T-helper 2 cell treated with Interferon-gamma antibody and Interleukin-4, amounts not matched to agents 5 μg/mL and 100 μg/mL, for 36 hours (primary cell): ENCODE data around the gene FREY1.

Source experiments
- DNase-seq: peaks from one replicate; pipeline ENCODE4 v3.0.0; 2021; ENCODE audit warnings: low spot score
- H3K27ac Mint-ChIP-seq: one replicate; pipeline ENCODE4 v1.8.0; 2021; ENCODE audit warnings: mild to moderate bottlenecking, mixed read lengths
- H3K27me3 Mint-ChIP-seq: one replicate; pipeline ENCODE4 v1.8.0; 2021; ENCODE audit warnings: low read depth, mixed read lengths
- H3K36me3 Mint-ChIP-seq: one replicate; pipeline ENCODE4 v1.8.0; 2021; ENCODE audit warnings: low read depth, mixed read lengths
- H3K4me1 Mint-ChIP-seq: one replicate; pipeline ENCODE4 v1.8.0; 2021; ENCODE audit warnings: low read depth, mixed read lengths
- H3K4me3 Mint-ChIP-seq: one replicate; pipeline ENCODE4 v1.8.0; 2022; ENCODE audit warnings: mild to moderate bottlenecking, moderate library complexity, mixed read lengths
- H3K9me3 Mint-ChIP-seq: one replicate; pipeline ENCODE4 v1.8.0; 2021; ENCODE audit warnings: mixed read lengths

The FREY1 gene

GRCh38 chr11:45924927-45925326 is 17.9 kb upstream of the FREY1 start:
- no peak overlapping the region for H3K27ac Mint-ChIP-seq
- no peaks in the 10 kb centered on the region for H3K9me3 Mint-ChIP-seq
- H3K4me1 Mint-ChIP-seq = peaks cover 12% of the 10 kb centered on the region
- DNase-seq = no peak
- no peaks in the 10 kb centered on the region for H3K36me3 Mint-ChIP-seq
- peaks cover 27% of the 10 kb centered on the region for H3K27me3 Mint-ChIP-seq
- H3K4me3 Mint-ChIP-seq = no peak overlapping the region

GRCh38 chr11:45924036-45924915 is 17.2 kb upstream of the FREY1 start:
- peaks cover 27% of the 10 kb centered on the region for H3K27me3 Mint-ChIP-seq
- no peak for DNase-seq
- peak overlapping the region; percentile 46 for H3K4me3 Mint-ChIP-seq
- no peaks in the 10 kb centered on the region for H3K36me3 Mint-ChIP-seq
- no peaks in the 10 kb centered on the region for H3K9me3 Mint-ChIP-seq
- H3K27ac Mint-ChIP-seq = no peak overlapping the region
- H3K4me1 Mint-ChIP-seq = peaks cover 12% of the 10 kb centered on the region

GRCh38 chr11:45922425-45923082 is 15.5 kb upstream of the FREY1 start, which contains the start of gene LARGE2:
TSS of gene LARGE2 (plus strand) at chr11:45922656. CDS start at chr11:45922883, 227 bp downstream.
- Mint-ChIP-seq H3K27ac (peak within 1 kb of the TSS; percentile 45), H3K4me3 (peak within 1 kb of the TSS; percentile 66), H3K9me3 (no peaks in the 10 kb centered on the region), H3K27me3 (peaks cover 27% of the 10 kb centered on the region), H3K4me1 (peaks cover 21% of the 10 kb centered on the region), H3K36me3 (no peaks in the 10 kb centered on the region)
- no peak for DNase-seq

GRCh38 chr11:45921561-45922424 is 14.7 kb upstream of the FREY1 start:
- no peaks in the 10 kb centered on the region for H3K36me3 Mint-ChIP-seq
- H3K4me1 Mint-ChIP-seq = peaks cover 19% of the 10 kb centered on the region
- H3K27me3 Mint-ChIP-seq = peaks cover 27% of the 10 kb centered on the region
- H3K9me3 Mint-ChIP-seq = no peaks in the 10 kb centered on the region
- H3K27ac Mint-ChIP-seq = no peak overlapping the region
- DNase-seq = no peak
- peak overlapping the region; percentile 66 for H3K4me3 Mint-ChIP-seq

- Mint-ChIP-seq H3K4me1 (peaks cover 26% of the 10 kb centered on the region), H3K36me3 (peaks cover 6% of the 10 kb centered on the region), H3K4me3 (peak overlapping the region; percentile 66), H3K27me3 (peaks cover 27% of the 10 kb centered on the region), H3K9me3 (no peaks in the 10 kb centered on the region), H3K27ac (no peak overlapping the region)
- no peak for DNase-seq
These were observed 13.7 kb upstream of the FREY1 start for GRCh38 chr11:45920531-45921477.

- peaks cover 24% of the 10 kb centered on the region for H3K27me3 Mint-ChIP-seq
- peak overlapping the region; percentile 98 for H3K4me3 Mint-ChIP-seq
- DNase-seq = no peak
- peak overlapping the region; percentile 31 for H3K27ac Mint-ChIP-seq
- H3K4me1 Mint-ChIP-seq = peaks cover 26% of the 10 kb centered on the region
- peaks cover 10% of the 10 kb centered on the region for H3K36me3 Mint-ChIP-seq
- no peaks in the 10 kb centered on the region for H3K9me3 Mint-ChIP-seq
These were observed 12.9 kb upstream of the FREY1 start for GRCh38 chr11:45919806-45920530.

GRCh38 chr11:45918962-45919675 is 12.0 kb upstream of the FREY1 start:
- Mint-ChIP-seq H3K36me3 (peaks cover 13% of the 10 kb centered on the region), H3K27me3 (peaks cover 15% of the 10 kb centered on the region), H3K4me3 (peak overlapping the region; percentile 98), H3K27ac (peak overlapping the region; percentile 96), H3K4me1 (peaks cover 26% of the 10 kb centered on the region), H3K9me3 (no peaks in the 10 kb centered on the region)
- no peak for DNase-seq

GRCh38 chr11:45918331-45918941 is 11.4 kb upstream of the FREY1 start:
- peaks cover 15% of the 10 kb centered on the region for H3K36me3 Mint-ChIP-seq
- H3K27me3 Mint-ChIP-seq = peaks cover 10% of the 10 kb centered on the region
- peak overlapping the region; percentile 98 for H3K4me3 Mint-ChIP-seq
- H3K4me1 Mint-ChIP-seq = peaks cover 26% of the 10 kb centered on the region
- no peaks in the 10 kb centered on the region for H3K9me3 Mint-ChIP-seq
- peak overlapping the region; percentile 96 for H3K27ac Mint-ChIP-seq
- peak; percentile 71 for DNase-seq

GRCh38 chr11:45917623-45918330 is 10.7 kb upstream of the FREY1 start, which contains the start of gene PEX16:
TSS of gene PEX16 (minus strand) at chr11:45917877. CDS start at chr11:45917811, 66 bp downstream.
- H3K4me3 Mint-ChIP-seq = peak within 1 kb of the TSS; percentile 98

GRCh38 chr11:45917286-45917622 is 10.2 kb upstream of the FREY1 start:
- Mint-ChIP-seq H3K9me3 (no peaks in the 10 kb centered on the region), H3K4me1 (peaks cover 26% of the 10 kb centered on the region), H3K36me3 (peaks cover 15% of the 10 kb centered on the region), H3K27ac (peak overlapping the region; percentile 96), H3K27me3 (peaks cover 7% of the 10 kb centered on the region), H3K4me3 (peak overlapping the region; percentile 98)
- no peak for DNase-seq

More at GRCh38 chr11:45917623-45918330, 10.7 kb upstream of the FREY1 start, which contains the start of gene PEX16:
- Mint-ChIP-seq H3K9me3 (no peaks in the 10 kb centered on the region), H3K27me3 (peaks cover 7% of the 10 kb centered on the region), H3K27ac (peak within 1 kb of the TSS; percentile 96), H3K36me3 (peaks cover 15% of the 10 kb centered on the region), H3K4me1 (peaks cover 26% of the 10 kb centered on the region)
- peak; percentile 98 for DNase-seq

- H3K36me3 Mint-ChIP-seq = peaks cover 24% of the 10 kb centered on the region
- no peaks in the 10 kb centered on the region for H3K27me3 Mint-ChIP-seq
- H3K4me3 Mint-ChIP-seq = peak overlapping the region; percentile 9
- peaks cover 24% of the 10 kb centered on the region for H3K4me1 Mint-ChIP-seq
- H3K9me3 Mint-ChIP-seq = no peaks in the 10 kb centered on the region
- DNase-seq = no peak
- H3K27ac Mint-ChIP-seq = no peak overlapping the region
These were observed 8.4 kb upstream of the FREY1 start for GRCh38 chr11:45915446-45915845.
